HG03575 (cell line): Measurements from ENCODE around the gene SLC25A45.

ENCODE experiments used
- ATAC-seq: cut with Tn5 transposase; IDR thresholded peaks from one replicate; pipeline ENCODE4 v1.9.1; 2021; ENCODE audit not compliant: unreplicated experiment, insufficient number of reproducible peaks, low FRiP score; ENCODE audit errors: extremely low read depth

The SLC25A45 gene

GRCh38 chr11:65377777-65378176, 4.7 kb downstream of the SLC25A45 start:
- ATAC-seq = no peak

DNA sequence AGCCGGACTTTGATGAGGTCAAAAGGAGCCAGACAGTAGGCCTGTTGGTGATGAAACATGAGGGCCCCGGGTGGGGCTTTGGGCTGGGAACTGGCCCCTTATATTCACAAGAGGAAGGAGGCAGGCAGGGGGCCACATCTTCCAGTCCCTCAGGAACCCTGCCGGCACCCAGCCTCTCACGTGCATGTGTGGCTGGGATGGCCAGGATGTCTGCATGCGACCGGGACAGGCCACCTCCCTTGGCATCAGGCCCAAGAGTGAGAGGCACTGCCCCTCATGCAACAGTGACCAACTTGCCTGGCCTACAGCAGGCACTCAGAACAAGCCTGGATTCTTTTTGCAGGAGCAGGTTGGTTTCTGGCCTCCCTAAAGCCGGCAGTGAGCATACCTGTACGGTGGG, 5.4 kb downstream of the SLC25A45 start:
- ATAC-seq = no peak

DNA sequence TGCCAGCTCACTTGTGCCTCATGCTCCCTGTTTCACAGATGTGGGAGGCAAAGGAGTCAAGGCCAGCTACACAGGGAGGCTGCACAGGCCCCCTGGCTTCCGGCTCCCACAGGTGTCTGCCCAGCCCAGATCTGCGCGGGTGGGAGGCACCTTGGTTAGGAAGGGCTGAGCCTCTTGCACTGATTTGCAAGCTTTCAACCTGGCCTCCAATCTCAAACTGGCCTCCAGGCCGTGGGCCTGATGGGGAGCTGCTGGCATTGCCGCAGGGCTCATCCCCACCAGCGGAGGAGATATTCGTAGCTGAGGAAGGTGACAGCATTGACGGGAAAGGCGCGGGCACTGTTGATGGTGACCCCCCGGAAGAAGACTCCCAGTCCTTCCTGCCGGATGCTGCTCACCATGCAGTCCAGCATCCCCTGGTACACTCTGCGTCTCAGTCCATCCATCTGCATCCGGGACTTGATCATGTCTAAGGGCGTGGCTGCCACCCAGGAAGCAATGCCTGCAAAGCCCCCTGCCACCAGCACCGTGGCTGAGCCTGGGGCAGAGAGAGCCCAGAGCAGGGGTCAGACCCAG, 6.2 kb downstream of the SLC25A45 start:
- no peak for ATAC-seq

- ATAC-seq = no peak
These were observed 7.4 kb downstream of the SLC25A45 start for GRCh38 chr11:65375012-65375411.

GRCh38 chr11:65373839-65374580, 8.4 kb downstream of the SLC25A45 start:
- ATAC-seq = no peak

GRCh38 chr11:65370659-65371049, 11.8 kb downstream of the SLC25A45 start:
- no peak for ATAC-seq

DNA sequence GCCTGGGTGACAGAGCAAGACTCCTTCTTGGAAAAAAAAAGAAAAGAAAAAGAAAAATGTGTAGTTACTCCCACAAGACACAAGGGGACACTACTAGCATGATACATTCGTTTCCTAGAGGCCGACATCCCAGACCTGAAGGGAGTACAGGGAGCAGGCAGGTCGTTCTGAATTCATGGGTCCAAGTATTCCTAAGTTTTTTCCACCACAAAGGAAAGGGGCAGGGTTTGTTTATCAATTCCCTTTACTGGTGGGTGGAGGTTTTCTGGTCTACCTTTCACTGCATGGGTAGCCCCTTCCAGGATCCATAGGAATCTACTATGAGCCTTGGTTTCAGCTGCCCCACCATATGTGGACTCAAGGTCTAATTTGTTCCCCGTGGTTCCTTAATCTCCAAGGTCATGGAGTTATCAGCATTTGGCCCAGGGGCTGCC, 16.1 kb downstream of the SLC25A45 start:
- ATAC-seq = no peak

DNA sequence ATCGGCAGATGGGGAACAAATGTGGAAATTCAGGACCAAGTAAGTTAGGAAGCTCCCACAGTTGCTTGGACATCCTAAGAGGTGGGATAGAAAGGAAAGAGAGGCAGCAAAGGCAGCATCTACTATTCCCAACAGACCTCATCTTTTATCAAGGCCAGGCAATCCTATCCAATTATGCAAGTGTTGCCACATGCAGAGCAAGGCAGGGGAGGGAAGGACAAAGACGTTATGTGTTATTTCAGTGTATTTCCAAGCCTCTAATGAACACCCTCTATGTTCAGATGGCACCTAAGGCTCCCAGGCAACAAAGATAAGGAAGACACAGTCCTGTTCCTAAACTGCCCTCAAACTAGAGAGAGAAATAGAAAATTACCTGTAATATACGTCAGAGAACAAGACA, 18.7 kb downstream of the SLC25A45 start:
- no peak for ATAC-seq

DNA sequence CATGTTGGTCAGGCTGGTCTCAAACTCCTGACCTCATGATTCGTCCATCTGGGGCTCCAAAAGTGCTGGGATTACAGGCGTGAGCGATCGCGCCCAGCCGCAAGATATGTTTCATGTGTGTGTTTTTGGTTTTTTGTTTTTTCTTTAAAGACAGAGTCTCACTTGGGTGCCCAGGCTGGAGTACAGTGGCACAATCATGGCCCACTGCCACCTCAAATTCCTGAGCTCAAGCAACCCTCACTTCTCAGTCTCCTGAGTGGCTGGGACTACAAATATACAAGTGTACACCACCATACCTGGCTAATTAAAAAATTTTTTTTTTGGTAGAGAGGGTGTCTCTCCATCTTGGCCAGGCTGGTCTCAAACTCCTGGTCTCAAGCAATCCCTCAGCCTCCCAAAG, 19.5 kb downstream of the SLC25A45 start:
- ATAC-seq = no peak

GRCh38 chr11:65362320-65362931, 20.0 kb downstream of the SLC25A45 start:
- ATAC-seq = no peak

- ATAC-seq = no peak
These were observed 24.5 kb downstream of the SLC25A45 start for GRCh38 chr11:65357856-65358356.

DNA sequence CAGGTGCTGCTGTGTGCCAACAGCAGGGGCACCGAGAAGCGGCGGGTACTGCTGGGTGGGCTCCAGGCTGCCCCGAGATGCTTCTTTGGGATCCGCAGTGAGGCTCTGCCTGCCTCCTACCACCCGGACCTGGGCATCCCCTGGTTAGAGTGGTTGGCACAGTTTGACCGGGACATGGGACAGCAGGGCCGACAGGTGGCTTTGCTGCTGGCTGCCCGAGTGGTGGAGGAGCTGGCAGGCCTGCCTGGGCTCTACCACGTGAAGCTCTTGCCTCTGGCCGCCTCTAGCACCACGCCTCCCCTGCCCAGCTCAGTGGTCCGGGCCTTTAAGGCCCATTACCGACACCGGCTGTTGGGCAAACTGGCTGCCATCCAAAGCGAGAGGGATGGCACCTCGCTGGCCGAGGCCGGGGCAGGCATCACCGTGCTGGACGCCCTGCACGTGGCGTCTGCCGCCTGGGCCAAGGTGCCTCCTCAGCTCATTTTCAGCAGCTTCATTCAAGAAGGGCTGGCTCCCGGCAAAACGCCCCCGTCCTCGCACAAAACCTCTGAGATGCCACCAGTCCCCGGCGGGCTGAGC, 26.0 kb downstream of the SLC25A45 start:
- no peak for ATAC-seq

- ATAC-seq = no peak
These were observed 26.6 kb downstream of the SLC25A45 start for GRCh38 chr11:65355776-65356393.

DNA sequence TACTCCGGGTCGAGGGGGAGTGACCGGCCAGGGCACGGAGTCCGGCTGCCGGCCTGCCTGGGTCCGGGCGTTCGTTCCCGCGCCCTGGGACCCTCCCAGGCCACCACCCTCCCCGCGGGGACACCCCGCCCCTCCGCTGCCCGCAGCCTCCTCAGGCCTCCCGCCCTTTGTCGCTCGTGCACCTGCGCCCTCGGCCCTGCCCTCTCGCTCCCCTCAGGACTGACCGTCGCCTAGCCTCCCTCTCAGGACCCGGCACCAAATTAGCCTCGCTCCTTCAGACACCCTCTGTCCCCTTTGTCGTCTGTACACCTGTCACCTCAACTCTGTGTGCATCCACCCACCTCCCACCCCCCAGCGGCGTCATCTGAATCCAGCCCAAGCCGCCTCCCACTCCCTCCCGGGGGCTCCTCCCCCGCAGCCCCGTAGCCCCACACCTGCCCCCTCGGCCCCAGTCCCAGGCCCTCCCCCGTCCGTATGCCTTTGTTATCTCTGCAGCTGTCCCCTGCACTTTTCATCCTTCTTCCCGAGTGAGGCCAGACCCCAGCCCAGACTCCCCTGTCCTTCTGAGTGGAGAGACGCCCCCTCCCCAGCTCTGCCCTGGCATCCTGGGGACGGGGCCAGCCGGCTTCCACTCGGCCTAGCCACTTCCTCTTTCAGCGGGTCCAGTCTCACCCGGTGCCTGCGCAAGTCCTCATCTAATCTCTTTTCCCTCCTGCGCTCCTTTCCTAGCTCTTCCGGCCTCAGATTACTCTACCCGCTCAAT, 27.3 kb downstream of the SLC25A45 start:
- ATAC-seq = no peak

DNA sequence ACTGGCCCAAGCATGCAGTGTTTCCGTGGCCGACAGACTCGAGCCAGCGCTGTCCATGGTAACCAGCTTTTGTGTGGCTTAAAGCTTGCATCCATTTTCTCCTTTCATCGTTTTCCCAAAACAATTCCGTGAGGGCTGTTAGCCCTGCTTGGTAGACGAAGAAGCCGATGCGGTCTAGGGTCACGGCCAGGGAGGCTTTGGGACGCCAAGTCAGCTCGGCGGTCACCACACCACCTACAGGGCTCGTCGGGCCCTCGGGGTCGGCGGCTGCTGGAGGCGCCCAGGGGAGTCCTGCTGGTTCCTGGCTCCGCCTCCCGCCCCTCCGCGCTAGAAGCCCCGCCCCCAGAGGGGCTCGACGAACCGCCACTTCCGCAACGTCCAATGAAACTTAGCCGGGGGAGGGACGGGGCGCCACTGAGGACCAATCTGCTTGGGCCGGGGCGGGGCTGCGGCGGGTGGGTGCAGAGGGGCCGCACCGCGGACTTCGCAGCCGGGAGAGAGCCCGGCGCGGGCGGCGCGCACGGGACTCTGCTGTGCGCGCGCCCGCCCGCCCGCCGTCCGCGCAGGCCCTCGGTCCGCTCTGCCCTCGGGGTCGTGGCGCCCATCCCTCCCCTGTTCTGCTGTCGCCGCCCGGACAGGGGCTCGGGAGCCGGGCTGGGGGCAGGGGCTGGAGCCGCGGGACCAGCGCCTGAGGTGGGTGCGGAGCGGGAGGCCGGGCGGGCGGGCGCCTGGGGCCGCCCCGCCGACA, 28.0 kb downstream of the SLC25A45 start, which contains the start of gene TIGD3:
Gene TIGD3, plus strand, starts transcription at position 487 of the 748 bp plus-strand sequence. CDS start 1,058 bp downstream, outside the sequence.
- no peak for ATAC-seq

- ATAC-seq = no peak
These were observed 28.6 kb downstream of the SLC25A45 start for GRCh38 chr11:65353900-65354264.

- ATAC-seq = no peak
These were observed 29.1 kb downstream of the SLC25A45 start for GRCh38 chr11:65353376-65353775.

DNA sequence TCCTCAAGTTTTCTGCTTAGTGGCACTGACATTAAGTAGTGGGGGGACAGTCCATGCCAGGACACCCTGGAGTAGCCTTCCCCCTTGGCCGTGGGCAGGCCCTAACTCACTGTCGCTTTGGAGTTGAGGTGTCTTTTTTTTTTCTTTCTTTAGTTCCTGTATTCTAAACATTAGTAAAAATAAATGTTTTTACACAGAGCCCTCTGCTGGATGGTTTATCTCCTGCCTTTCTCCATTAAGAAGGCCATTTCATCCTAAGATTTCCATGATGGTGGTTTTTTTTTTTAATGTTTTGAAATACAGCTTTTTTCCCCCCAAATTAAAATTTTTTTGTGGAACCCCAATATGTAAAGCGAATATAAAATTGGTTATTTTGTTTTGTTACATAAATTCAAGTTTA, 29.7 kb downstream of the SLC25A45 start:
- ATAC-seq = no peak
